Measurements from ENCODE around the gene SLC41A3.

Gene SLC41A3

DNA sequence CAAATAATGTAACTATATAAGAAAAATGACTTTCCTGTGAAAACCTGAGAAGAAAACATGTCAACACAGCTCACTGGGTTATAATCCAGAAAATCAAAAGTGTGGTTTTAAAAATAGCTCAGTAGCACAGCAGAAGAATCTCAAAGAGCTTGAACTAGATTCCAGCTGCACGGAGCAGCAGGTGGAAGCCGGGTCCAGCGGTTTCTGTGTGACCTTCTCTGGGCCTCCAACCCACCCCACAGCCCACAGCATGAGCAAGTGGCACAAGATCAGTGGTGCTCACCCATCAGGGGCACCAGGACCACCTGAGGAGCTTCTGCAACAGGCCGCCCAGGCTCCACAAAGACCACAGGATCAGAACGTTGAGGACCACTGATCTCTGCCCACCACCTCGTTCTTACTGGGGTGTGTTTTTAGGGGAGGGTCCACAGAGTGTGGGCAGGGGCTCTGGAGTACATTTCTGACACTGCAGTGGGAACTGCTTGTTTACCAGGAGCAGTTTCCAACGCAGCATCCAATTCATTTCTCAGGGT is 23.2 kb downstream of the SLC41A3 start:
- H3K4me3 ChIP-seq (ENCODE audit: low read depth, low read length) = no peak overlapping the region
- DNase-seq (ENCODE audit: low read depth) = no peak
- no peak for TF ChIP-seq CTCF (IDR thresholded peaks at IDR 0.05; ENCODE audit: control insufficient read depth, extremely low read depth, insufficient read depth)

- no peak for DNase-seq (ENCODE audit: low read depth)
- no peak overlapping the region for H3K4me3 ChIP-seq (ENCODE audit: low read depth, low read length)
- no peak for TF ChIP-seq CTCF (IDR thresholded peaks at IDR 0.05; ENCODE audit: control insufficient read depth, extremely low read depth, insufficient read depth)
These were observed 25.3 kb downstream of the SLC41A3 start for GRCh38 chr3:126058666-126059065.

DNA sequence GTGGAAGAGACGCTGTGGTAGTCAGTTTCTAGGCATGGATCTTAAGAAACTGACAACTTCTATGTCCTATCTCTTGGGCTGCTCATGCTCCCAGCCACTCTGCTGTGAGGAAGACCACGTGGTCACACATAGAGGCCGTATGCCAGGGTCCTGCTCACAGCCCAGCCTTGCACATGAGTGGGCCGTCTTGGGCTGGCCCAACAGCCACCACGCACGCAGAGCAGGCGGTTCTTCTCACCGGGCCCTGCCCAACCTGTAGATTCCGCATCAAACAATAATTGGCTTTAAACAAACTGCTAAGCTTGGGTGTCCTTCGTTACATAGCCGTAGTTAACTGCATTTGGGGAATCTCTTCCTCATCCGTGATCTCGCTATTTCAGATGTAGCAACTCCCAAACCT is 26.0 kb downstream of the SLC41A3 start:
- DNase-seq (ENCODE audit: low read depth) = no peak
- no peak for TF ChIP-seq CTCF (IDR thresholded peaks at IDR 0.05; ENCODE audit: control insufficient read depth, extremely low read depth, insufficient read depth)
- no peak overlapping the region for H3K4me3 ChIP-seq (ENCODE audit: low read depth, low read length)

- no peak overlapping the region for H3K4me3 ChIP-seq (ENCODE audit: low read depth, low read length)
- TF ChIP-seq CTCF (IDR thresholded peaks at IDR 0.05; ENCODE audit: control insufficient read depth, extremely low read depth, insufficient read depth) = no peak
- DNase-seq (ENCODE audit: low read depth) = no peak
These were observed 26.5 kb downstream of the SLC41A3 start for GRCh38 chr3:126057501-126057819.

GRCh38 chr3:126056681-126057500 is 27.0 kb downstream of the SLC41A3 start:
- no peak for TF ChIP-seq CTCF (IDR thresholded peaks at IDR 0.05; ENCODE audit: control insufficient read depth, extremely low read depth, insufficient read depth)
- no peak for DNase-seq (ENCODE audit: low read depth)
- no peak overlapping the region for H3K4me3 ChIP-seq (ENCODE audit: low read depth, low read length)

DNA sequence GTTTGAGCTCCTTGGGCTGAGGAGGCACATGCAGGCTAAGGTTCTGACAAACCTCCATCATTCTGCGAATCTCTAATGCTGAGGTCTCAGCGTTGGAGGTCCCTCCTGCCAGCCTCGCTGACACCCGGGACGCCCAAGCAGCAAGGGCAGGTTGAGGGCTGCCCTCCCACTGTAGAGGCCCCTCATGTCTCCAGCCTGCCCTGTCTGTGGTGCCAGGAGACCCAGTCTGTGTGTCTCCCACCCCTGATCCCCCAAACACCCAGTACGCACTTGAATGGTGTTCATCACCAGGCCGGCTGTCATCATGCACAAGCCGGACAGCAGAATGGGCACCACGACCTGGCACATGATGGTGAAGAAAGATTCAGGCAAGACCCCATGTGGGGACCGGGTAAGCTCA is 27.8 kb downstream of the SLC41A3 start:
- H3K4me3 ChIP-seq (ENCODE audit: low read depth, low read length) = no peak overlapping the region
- DNase-seq (ENCODE audit: low read depth) = no peak
- no peak for TF ChIP-seq CTCF (IDR thresholded peaks at IDR 0.05; ENCODE audit: control insufficient read depth, extremely low read depth, insufficient read depth)

GRCh38 chr3:126054870-126055269 is 29.1 kb downstream of the SLC41A3 start:
- H3K4me3 ChIP-seq (ENCODE audit: low read depth, low read length) = no peak overlapping the region
- no peak for TF ChIP-seq CTCF (IDR thresholded peaks at IDR 0.05; ENCODE audit: control insufficient read depth, extremely low read depth, insufficient read depth)
- no peak for DNase-seq (ENCODE audit: low read depth)

All from LNCaP clone FGC (cell line).